GM23248 (cell line): ENCODE results near the gene OR4D11.

Experiments used
- EZH2 ChIP-seq: fragments of 200-600 bp; sonication (generic); IDR thresholded peaks from 2 replicates; pipeline ENCODE4 v1.6.1; 2018; ENCODE audit warnings: antibody characterized with exemption, mild to moderate bottlenecking; ENCODE audit not compliant: insufficient read depth, poor library complexity, severe bottlenecking
- EZH2phosphoT487 ChIP-seq: fragments of 200-600 bp; sonication (generic); IDR thresholded peaks from 2 replicates; pipeline ENCODE4 v1.6.1; 2018; ENCODE audit warnings: antibody characterized with exemption, moderate library complexity, mild to moderate bottlenecking, low read depth; ENCODE audit not compliant: insufficient read depth

GRCh38 chr11:59503276-59503675, at the start of gene OR4D11:
- TF ChIP-seq EZH2 (no peak), EZH2phosphoT487 (no peak)
